GM23338 (cell line): ENCODE data around the gene BTBD18. TPM values are rescaled to one million over a fixed set of nuclear protein-coding genes. Genes with fewer than 3 reads are reported as not detected.
A peak's percentile ranks its signal among the peaks of the same experiment; 100 is the strongest.

ENCODE experiments used
- ATAC-seq: fragments of 200-7000 bp; cut with Tn5 transposase; 3 replicates; pipeline ENCODE4 v1.9.1; 2020
- DNase-seq: peaks from one replicate; pipeline ENCODE4 v3.0.0-alpha.2; 2015; ENCODE audit warnings: low spot score
- H2AFZ ChIP-seq: fragments of 200-600 bp; sonication (generic); 2 replicates; pipeline ENCODE4 v1.8.0; 2016; ENCODE audit warnings: antibody characterized with exemption, mild to moderate bottlenecking, moderate library complexity
- H3F3A ChIP-seq: fragments of 200-600 bp; sonication (generic); replicated peaks from 2 replicates; pipeline ENCODE4 v1.8.0; 2017; ENCODE audit warnings: antibody characterized with exemption, mixed run types, low read depth
- H3K27ac ChIP-seq: fragments of 200-600 bp; sonication (generic); 2 replicates; pipeline ENCODE4 v1.6.1; 2016; ENCODE audit warnings: low read depth
- H3K27me3 ChIP-seq: fragments of 200-600 bp; sonication (generic); 2 replicates; pipeline ENCODE4 v1.8.0; 2016; ENCODE audit warnings: mild to moderate bottlenecking, mixed run types, moderate library complexity; ENCODE audit not compliant: insufficient read depth
- H3K36me3 ChIP-seq: fragments of 200-600 bp; sonication (generic); 2 replicates; pipeline ENCODE4 v1.8.0; 2016; ENCODE audit warnings: mild to moderate bottlenecking; ENCODE audit not compliant: insufficient read depth
- H3K4me1 ChIP-seq: fragments of 200-600 bp; sonication (generic); 2 replicates; pipeline ENCODE4 v1.8.0; 2016; ENCODE audit warnings: mild to moderate bottlenecking, moderate library complexity; ENCODE audit not compliant: insufficient read depth
- H3K4me2 ChIP-seq: fragments of 200-600 bp; sonication (generic); 2 replicates; pipeline ENCODE4 v1.7.1; 2017; ENCODE audit warnings: mixed run types
- H3K4me3 ChIP-seq: fragments of 200-600 bp; sonication (generic); 2 replicates; pipeline ENCODE4 v1.6.1; 2016; ENCODE audit warnings: mixed run types
- H3K79me2 ChIP-seq: fragments of 200-600 bp; sonication (generic); replicated peaks from 2 replicates; pipeline ENCODE4 v1.8.0; 2017; ENCODE audit warnings: mild to moderate bottlenecking; ENCODE audit not compliant: insufficient read depth
- H3K9me2 ChIP-seq: fragments of 200-600 bp; sonication (generic); 2 replicates; pipeline ENCODE4 v1.8.0; 2017; ENCODE audit not compliant: insufficient read depth
- H4K20me1 ChIP-seq: fragments of 200-600 bp; sonication (generic); replicated peaks from 2 replicates; pipeline ENCODE4 v1.8.0; 2017; ENCODE audit warnings: mild to moderate bottlenecking; ENCODE audit not compliant: insufficient read depth
- H3K27ac Mint-ChIP-seq: 2 replicates; pipeline ENCODE4 v1.8.0; 2020; ENCODE audit warnings: inconsistent platforms, mild to moderate bottlenecking, moderate library complexity, mixed read lengths
- H3K27me3 Mint-ChIP-seq: 3 replicates; pipeline ENCODE4 v1.8.0; 2022; ENCODE audit warnings: low read depth, mild to moderate bottlenecking, moderate library complexity, mixed read lengths, inconsistent platforms; ENCODE audit not compliant: insufficient read depth, poor library complexity
- H3K36me3 Mint-ChIP-seq: 3 replicates; pipeline ENCODE4 v1.8.0; 2021; ENCODE audit warnings: low read depth, mild to moderate bottlenecking, inconsistent platforms, moderate library complexity, mixed read lengths
- H3K4me1 Mint-ChIP-seq: 3 replicates; pipeline ENCODE4 v1.8.0; 2020; ENCODE audit warnings: mild to moderate bottlenecking, inconsistent platforms, mixed read lengths
- H3K4me3 Mint-ChIP-seq: 3 replicates; pipeline ENCODE4 v1.8.0; 2021; ENCODE audit warnings: moderate library complexity, mild to moderate bottlenecking, inconsistent platforms, mixed read lengths
- H3K9me3 Mint-ChIP-seq: 3 replicates; pipeline ENCODE4 v1.8.0; 2020; ENCODE audit warnings: moderate library complexity, mild to moderate bottlenecking, inconsistent platforms, mixed read lengths
- CREB1 ChIP-seq: fragments of 250-450 bp; sonication (Bioruptor Pico); IDR thresholded peaks from 2 replicates; pipeline ENCODE4 v1.5.0; 2020; ENCODE audit warnings: low read depth, mild to moderate bottlenecking, moderate library complexity
- EZH2 ChIP-seq: fragments of 200-600 bp; sonication (generic); IDR thresholded peaks from one replicate; pipeline ENCODE4 v1.8.0; 2017; ENCODE audit warnings: antibody characterized with exemption, mild to moderate bottlenecking, low read depth; ENCODE audit not compliant: unreplicated experiment
- EZH2phosphoT487 ChIP-seq: fragments of 200-600 bp; sonication (generic); IDR thresholded peaks from one replicate; pipeline ENCODE4 v1.8.1; 2018; ENCODE audit warnings: antibody characterized with exemption; ENCODE audit not compliant: unreplicated experiment
- JUNB ChIP-seq: IDR thresholded peaks from one replicate; pipeline ENCODE4 v1.6.1; 2016; ENCODE audit warnings: antibody characterized with exemption; ENCODE audit not compliant: unreplicated experiment
- NANOG ChIP-seq: IDR thresholded peaks from 2 replicates; pipeline ENCODE4 v1.6.1; 2016; ENCODE audit warnings: antibody characterized with exemption, borderline replicate concordance
- POLR2AphosphoS5 ChIP-seq: IDR thresholded peaks from 2 replicates; pipeline ENCODE4 v1.6.1; 2016; ENCODE audit warnings: antibody characterized with exemption, low read depth
- STAT1 ChIP-seq: IDR thresholded peaks from one replicate; pipeline ENCODE4 v1.6.1; 2016; ENCODE audit warnings: antibody characterized with exemption; ENCODE audit not compliant: unreplicated experiment
- ZNF114 ChIP-seq: fragments of 250-450 bp; sonication (Bioruptor Pico); IDR thresholded peaks from 2 replicates; pipeline ENCODE4 v1.5.0; 2020; ENCODE audit warnings: mild to moderate bottlenecking, moderate library complexity
- ZNF331 ChIP-seq: fragments of 250-450 bp; sonication (Bioruptor Pico); IDR thresholded peaks from 2 replicates; pipeline ENCODE4 v1.5.0; 2020; ENCODE audit warnings: low read depth, mild to moderate bottlenecking, moderate library complexity
- polyA plus RNA-seq: library from polyadenylated mRNA; unstranded; fragments of >200 nt; fragmentation: Nextera tagmentation; extraction: Ambion mirVana; gene quantifications from 2 replicates; pipeline ENCODE4 v1.2.1, GENCODE V29; 2016
- total RNA-seq: library from RNA; depleted of rRNA; stranded (reverse); fragments of >200 nt; shearing (Covaris generic); gene quantifications from 2 replicates; pipeline ENCODE4 v1.2.3, GENCODE V29; 2014
- TF ChIP-seq, protein P1 (sequence below): IDR thresholded peaks from one replicate; pipeline ENCODE4 v1.6.1; 2018; ENCODE audit warnings: antibody characterized with exemption; ENCODE audit not compliant: unreplicated experiment
- TF ChIP-seq, protein P2 (sequence below), 2 experiments: fragments of 200-600 bp in 1 of 2; sonication (generic) in 1 of 2; conservative IDR thresholded peaks; 2 replicates each; pipeline versions ENCODE4 v1.5.1 to v1.6.1; 2016 to 2017; ENCODE audit warnings: antibody characterized with exemption in 2 of 2, low read depth in 2 of 2, mild to moderate bottlenecking in 2 of 2, moderate library complexity in 1 of 2

Gene BTBD18
- total and polyA plus RNA-seq, 2 experiments from 2014 or later, result 0.29 TPM; not detected in 1

DNA sequence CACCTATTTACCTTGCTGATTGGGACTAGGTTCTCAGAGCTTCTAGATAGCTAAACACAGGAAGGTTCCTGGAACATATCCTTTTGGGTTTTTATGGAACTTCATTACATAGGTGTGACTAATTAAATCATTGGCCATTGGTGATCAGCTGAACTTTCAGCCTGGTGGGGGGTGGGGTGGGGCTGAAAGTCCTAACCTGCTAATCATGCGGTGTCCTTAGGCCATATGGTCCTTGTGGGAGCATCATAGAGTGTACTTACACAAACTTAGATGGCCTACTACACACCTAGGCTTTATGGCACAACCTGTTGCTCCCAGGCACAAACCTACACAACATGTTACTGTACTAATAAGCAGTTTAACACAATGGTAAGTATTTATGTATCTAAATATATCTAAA lies 19.0 kb downstream of the BTBD18 start:
- DNase-seq, result no peak
- H3K4me1 ChIP-seq, result peaks cover 26% of the 10 kb centered on the region
- no peak overlapping the region for H2AFZ ChIP-seq
- Mint-ChIP-seq H3K36me3 (peaks cover 20% of the 10 kb centered on the region; the same call in 2 of the 3 replicates), H3K9me3 (no peaks in the 10 kb centered on the region), H3K27me3 (no peaks in the 10 kb centered on the region), H3K4me3 (no peak overlapping the region), H3K27ac (no peak overlapping the region), H3K4me1 (peaks cover 34% of the 10 kb centered on the region)
- H3K27ac ChIP-seq, result no peak overlapping the region
- H3K4me2 ChIP-seq, result no peak overlapping the region
- peaks cover 84% of the 10 kb centered on the region for H3K79me2 ChIP-seq
- ATAC-seq, result no peak
- H3K27me3 ChIP-seq, result no peaks in the 10 kb centered on the region
- H4K20me1 ChIP-seq, result peaks cover 19% of the 10 kb centered on the region; the same call in 1 of the 2 replicates
- peaks cover 3% of the 10 kb centered on the region for H3K36me3 ChIP-seq
- TF ChIP-seq EZH2phosphoT487 (no peak), JUNB (no peak), POLR2AphosphoS5 (no peak), ZNF114 (CRISPR knock-in tag) (no peak), STAT1 (no peak), EZH2 (no peak), ZNF331 (CRISPR knock-in tag) (no peak), CREB1 (CRISPR knock-in tag) (no peak), NANOG (no peak)
- TF ChIP-seq, protein P1, sequence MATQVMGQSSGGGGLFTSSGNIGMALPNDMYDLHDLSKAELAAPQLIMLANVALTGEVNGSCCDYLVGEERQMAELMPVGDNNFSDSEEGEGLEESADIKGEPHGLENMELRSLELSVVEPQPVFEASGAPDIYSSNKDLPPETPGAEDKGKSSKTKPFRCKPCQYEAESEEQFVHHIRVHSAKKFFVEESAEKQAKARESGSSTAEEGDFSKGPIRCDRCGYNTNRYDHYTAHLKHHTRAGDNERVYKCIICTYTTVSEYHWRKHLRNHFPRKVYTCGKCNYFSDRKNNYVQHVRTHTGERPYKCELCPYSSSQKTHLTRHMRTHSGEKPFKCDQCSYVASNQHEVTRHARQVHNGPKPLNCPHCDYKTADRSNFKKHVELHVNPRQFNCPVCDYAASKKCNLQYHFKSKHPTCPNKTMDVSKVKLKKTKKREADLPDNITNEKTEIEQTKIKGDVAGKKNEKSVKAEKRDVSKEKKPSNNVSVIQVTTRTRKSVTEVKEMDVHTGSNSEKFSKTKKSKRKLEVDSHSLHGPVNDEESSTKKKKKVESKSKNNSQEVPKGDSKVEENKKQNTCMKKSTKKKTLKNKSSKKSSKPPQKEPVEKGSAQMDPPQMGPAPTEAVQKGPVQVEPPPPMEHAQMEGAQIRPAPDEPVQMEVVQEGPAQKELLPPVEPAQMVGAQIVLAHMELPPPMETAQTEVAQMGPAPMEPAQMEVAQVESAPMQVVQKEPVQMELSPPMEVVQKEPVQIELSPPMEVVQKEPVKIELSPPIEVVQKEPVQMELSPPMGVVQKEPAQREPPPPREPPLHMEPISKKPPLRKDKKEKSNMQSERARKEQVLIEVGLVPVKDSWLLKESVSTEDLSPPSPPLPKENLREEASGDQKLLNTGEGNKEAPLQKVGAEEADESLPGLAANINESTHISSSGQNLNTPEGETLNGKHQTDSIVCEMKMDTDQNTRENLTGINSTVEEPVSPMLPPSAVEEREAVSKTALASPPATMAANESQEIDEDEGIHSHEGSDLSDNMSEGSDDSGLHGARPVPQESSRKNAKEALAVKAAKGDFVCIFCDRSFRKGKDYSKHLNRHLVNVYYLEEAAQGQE, result no peak
- TF ChIP-seq, protein P2, sequence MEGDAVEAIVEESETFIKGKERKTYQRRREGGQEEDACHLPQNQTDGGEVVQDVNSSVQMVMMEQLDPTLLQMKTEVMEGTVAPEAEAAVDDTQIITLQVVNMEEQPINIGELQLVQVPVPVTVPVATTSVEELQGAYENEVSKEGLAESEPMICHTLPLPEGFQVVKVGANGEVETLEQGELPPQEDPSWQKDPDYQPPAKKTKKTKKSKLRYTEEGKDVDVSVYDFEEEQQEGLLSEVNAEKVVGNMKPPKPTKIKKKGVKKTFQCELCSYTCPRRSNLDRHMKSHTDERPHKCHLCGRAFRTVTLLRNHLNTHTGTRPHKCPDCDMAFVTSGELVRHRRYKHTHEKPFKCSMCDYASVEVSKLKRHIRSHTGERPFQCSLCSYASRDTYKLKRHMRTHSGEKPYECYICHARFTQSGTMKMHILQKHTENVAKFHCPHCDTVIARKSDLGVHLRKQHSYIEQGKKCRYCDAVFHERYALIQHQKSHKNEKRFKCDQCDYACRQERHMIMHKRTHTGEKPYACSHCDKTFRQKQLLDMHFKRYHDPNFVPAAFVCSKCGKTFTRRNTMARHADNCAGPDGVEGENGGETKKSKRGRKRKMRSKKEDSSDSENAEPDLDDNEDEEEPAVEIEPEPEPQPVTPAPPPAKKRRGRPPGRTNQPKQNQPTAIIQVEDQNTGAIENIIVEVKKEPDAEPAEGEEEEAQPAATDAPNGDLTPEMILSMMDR (conservative IDR thresholded peaks at IDR 0.05; ENCODE audit: low read depth in 2 of 2), result no peak
- H3K4me3 ChIP-seq, result no peak overlapping the region
- no peaks in the 10 kb centered on the region for H3K9me2 ChIP-seq
- H3F3A ChIP-seq, result peaks cover 13% of the 10 kb centered on the region; the same call in 1 of the 2 replicates

DNA sequence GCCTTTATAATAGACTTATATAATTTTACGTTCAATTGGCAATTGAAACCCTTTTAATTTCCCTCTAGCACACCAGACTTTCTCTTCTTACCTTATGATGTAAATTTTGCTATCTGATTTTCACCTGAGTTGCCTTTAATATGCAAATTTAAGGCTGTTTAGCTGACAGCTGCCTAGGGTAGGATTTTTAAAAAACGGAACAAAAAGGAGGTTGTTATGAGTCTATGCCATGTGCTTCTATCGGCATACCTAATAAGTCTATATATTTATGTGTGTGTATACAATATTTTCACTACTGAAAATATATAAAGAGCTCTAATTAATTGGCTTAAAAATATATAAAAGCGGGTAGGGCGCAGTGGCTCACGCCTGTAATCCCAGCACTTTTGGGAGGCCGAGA lies 22.1 kb downstream of the BTBD18 start:
- Histone ChIP-seq H3K4me3 (peak overlapping the region; percentile 31; the same call in 1 of the 2 replicates), H3K9me2 (no peaks in the 10 kb centered on the region), H3K36me3 (peaks cover 2% of the 10 kb centered on the region; the same call in 1 of the 2 replicates), H4K20me1 (peaks cover 20% of the 10 kb centered on the region; the same call in 1 of the 2 replicates), H3F3A (peaks cover 14% of the 10 kb centered on the region; the same call in 1 of the 2 replicates), H3K79me2 (peaks cover 98% of the 10 kb centered on the region), H3K4me1 (peaks cover 16% of the 10 kb centered on the region), H3K27me3 (no peaks in the 10 kb centered on the region), H3K4me2 (peak overlapping the region; percentile 69), H3K27ac (peak overlapping the region; percentile 30; the same call in 1 of the 2 replicates), H2AFZ (no peak overlapping the region)
- Mint-ChIP-seq H3K36me3 (peaks cover 18% of the 10 kb centered on the region; the same call in 2 of the 3 replicates), H3K4me1 (peaks cover 27% of the 10 kb centered on the region), H3K27me3 (no peaks in the 10 kb centered on the region), H3K27ac (0 out of 2 replicates have a peak overlapping the region, but pooled peaks have one; percentile 95), H3K4me3 (no peak overlapping the region; the same call in 2 of the 3 replicates), H3K9me3 (no peaks in the 10 kb centered on the region)
- DNase-seq (no peak), ATAC-seq (no peak)
- TF ChIP-seq, protein P1, result no peak
- no peak for TF ChIP-seq ZNF114 (CRISPR knock-in tag)
